ENCODE data around the gene NTM.

Gene NTM

DNA sequence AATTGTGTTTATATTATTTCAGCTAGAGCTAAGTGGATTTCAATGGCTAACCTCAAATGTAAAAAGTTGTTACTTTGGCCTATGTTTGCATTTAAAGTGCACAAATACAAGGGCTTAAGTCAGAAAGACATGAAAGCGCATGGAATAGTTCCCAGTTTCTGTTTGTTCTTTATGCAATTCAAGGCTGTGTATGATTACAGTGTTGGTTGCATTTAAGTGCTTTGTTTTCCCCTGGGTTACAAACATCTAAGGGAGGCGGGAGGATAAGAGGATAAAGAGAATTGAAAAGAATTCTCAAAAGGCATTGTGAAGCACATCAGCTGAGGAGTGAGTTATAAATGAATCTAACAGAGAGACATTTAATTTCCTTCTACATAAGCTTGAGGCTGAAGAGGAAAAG, 453.4 kb downstream of the NTM start:
- no peak for DNase-seq (ENCODE audit: low spot score)

DNA sequence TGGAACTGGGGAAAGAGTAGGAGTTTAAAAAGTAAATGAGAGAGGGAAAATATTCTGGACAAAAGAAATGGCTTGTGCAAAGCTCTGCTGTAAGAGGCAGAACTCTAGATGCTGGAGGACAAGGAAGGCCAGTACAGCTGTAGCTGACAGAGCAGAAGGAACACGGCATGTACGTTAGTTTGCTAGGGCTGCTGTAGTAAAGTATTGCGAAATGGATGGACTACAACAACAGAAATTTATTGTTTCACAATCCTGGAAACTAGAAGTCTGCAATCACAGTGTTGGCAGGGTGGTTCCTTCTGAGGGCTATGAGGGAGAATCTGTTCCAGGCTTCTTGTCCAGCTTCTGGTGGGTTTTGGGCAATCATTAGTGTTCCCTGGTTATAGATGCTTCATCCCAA, 454.4 kb downstream of the NTM start:
- no peak for DNase-seq (ENCODE audit: low spot score)

DNA sequence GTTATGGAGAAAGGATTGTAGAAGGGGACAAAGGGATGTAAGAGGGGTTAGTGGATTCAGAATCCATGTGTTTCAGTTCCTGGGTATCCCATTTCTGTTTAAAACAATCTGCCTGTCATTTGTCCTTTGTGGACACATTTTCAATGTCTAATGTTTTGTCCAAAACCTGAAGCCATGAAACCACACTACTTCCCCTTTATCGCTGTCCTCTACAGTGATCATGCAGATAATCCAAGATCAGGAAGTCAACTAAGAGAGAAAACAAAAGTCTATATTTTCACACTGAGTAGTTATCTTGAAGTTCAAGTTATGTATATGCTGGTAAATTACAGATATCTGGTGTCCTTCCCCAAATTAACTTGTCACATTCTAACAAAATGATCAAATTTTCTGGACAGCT, 457.0 kb downstream of the NTM start:
- DNase-seq (ENCODE audit: low spot score), result no peak

DNA sequence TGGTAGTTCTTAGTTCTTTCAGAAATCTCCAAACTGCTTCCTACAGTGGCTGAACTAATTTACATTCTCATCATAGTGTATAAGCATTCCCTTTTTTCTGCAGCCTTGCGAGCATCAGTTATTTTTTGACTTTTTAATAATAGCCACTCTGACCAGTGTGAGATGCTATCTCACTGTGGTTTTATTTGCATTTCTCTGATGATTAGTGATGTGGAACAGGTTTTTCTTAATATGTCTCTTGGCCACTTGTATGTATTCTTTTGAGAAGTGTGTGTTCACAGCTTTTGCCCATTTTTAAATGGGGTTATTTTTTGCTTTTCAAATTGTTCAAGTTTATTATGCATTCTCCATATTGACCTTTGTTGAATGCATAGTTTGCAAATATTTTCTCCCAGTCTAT, 459.3 kb downstream of the NTM start:
- DNase-seq (ENCODE audit: low spot score), result no peak

DNA sequence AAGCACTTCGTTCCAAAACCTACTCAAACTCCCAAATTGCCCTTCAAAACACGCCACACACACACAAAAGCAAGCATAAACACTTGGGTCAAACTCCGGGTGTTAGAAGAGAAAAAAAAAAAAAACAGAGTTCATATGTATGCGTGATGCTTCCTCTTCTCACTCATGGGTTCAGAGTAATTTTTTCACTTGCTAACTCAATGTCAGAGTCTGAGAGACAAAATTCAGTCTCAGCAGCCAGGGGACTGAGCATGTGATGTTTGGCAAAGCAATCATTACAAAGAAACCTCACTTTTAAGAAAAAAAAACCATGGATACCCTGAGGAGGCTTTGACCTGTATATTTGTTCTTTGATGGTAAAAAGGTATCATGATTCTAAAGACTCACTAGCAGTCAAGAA, 461.7 kb downstream of the NTM start:
- no peak for DNase-seq (ENCODE audit: low spot score)

DNA sequence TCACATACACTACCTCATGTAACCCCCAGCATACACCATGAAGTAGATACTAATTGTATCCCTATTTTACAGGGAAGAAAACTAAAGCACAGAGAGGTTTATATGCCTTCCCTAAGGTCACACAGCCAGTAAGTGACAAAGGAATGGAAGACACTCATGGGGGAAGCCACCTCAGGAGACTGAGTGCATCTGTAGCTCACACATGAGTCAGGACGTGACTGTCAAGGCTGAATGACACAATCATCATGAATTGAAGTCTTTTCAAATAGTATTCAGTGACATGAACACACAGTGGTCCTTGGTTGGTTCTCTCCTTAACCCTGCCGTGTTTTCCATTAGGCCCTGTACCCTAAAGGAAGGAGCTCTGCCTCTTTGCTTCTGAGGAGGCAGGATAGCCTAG, 463.0 kb downstream of the NTM start:
- no peak for DNase-seq (ENCODE audit: low spot score)

DNA sequence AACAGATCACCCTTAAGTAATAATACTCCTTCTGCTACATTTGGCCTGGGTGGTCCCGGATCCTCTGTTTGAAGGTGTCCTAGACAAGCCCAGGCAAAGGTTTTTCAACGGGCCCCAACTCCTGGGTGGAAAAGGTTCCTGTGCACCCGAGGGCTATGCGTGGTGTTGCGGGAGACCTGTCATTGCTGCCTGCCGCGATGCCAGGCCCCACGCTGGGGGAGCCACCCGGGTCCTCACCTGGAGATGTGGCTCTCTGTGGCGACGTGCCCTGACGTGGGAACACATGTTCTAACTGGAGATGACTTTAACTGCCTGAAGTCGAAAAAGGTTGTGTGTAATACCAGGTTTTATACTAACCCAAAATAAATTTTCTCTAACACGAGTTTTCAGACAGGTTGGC, 467.1 kb downstream of the NTM start:
- no peak for DNase-seq (ENCODE audit: low spot score)

DNA sequence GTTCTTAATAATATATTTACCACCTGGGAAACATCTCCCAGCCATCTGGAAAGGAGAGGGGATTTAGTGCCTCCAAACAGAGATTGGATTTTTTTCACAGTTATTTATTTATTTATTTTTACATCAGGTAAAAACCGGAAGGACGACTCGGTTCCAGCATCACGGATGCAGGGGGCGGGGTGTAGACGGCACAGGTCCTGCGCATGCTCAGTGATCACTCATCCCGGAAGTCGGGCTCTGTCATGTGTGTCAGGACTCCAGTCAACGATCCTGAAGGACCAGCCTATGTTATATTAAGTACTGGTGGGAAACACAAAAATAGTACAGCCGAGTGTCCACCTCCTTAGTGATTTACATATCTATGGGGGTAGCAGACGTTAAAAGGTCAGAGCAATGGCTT, 467.6 kb downstream of the NTM start:
- no peak for DNase-seq (ENCODE audit: low spot score)

DNA sequence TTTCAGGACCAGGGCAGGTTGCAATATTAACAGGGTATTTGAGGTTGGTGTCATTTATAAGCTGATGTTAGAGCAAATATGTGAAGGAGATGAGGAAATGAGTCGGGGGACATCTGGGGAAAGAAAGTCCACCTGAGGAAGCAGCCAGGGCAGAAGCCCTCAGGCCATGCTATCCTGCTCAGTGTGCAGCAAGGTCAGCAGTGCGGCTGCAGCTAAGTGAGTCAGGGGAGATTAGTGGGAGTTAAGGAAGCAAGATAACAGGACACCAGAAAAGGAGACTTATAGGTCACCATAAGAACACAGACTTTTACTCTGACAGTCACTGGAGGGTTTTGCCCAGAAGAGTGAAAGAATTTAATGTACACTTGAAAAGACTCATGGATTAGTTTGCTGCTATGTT, 468.9 kb downstream of the NTM start:
- no peak for DNase-seq (ENCODE audit: low spot score)

DNA sequence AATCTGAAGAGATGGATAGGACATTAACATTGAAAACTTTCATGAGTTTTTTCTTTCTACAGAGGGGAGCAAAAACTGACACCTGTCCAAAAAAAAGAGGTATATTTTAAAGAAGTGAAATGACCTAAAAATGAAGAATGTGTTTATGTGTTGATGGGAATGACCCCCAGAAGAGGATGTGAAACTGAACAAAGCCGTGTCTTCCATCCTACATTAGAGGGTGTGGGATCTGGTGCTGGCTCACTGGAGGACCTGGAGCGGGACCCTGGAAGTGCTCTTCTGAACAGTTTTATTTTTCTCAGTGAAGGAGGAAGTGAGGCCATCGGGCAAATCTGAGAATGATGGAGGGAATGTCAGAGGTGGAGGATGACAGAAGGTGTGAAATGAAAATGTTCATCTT, 470.1 kb downstream of the NTM start:
- DNase-seq (ENCODE audit: low spot score), result no peak

DNA sequence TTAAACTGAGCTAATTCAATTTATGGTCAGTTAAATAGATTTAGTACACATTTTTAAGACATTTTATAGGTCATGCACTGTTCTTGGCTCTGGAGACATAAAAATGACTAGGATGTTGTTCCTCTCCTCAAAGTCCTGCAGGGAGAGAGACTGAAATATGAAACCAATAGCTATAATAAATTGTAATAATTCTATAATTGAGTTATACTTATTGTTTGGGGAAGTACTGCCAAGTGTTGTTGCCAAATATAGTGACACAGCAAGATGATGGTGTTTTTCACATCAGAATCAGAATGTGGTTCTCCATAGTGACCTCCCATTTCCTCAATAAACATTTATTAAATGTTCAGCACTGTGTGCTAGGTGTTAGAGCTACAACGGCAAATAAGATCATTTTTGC, 470.6 kb downstream of the NTM start:
- DNase-seq (ENCODE audit: low spot score), result no peak

DNA sequence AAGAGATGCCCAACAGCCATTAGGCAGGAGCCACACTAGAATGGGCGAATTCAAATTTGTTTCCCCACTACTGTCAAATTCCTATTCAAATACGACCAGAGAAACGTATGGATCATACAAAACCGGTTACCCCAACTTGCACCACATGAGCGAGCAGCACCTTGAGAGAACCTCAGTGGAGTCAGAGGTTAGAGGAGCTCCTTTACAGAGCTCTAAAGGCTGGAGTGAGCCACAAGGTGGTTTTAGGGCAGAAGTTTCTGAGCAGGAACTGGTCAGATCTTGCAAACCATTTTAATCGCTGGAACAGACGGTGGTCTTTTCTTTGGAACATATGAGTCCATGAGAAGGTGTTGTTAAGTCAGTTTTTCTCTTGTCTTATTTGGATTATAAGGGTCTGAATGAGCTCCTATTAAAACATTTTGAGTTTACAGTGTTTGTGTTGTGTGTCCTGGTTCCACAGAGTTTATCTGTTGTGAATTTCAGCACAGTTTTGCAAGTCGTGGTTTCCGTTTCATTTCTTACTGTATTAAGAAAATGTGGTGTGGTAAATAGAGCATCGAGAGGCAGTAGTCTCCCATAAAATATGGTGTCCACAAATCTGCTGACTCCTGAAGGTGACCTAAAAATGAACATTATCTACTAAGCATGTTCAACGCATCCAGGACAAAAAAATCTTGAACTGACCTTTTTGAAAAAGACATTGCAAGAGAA, 471.7 kb downstream of the NTM start:
- DNase-seq (ENCODE audit: low spot score), result no peak

DNA sequence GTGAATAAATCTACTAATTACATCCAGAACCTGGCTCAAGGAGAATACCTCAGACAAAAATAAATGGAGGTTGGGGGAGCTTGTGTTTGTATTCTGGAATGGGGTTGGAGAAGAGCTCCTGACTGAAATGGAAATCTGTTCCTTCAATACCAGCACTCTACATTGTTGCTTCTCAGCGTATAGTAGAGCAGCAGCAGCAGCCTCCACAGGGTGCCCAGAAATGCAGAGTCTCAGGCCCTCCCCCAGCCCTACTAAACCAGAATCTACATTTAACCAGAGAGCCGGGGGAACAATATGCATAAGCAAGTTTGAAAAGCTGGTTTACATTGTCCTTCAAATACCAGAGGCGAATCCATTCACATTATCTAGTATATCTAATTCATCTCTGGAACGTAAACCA, 474.8 kb downstream of the NTM start:
- DNase-seq (ENCODE audit: low spot score), result peak; percentile 52

DNA sequence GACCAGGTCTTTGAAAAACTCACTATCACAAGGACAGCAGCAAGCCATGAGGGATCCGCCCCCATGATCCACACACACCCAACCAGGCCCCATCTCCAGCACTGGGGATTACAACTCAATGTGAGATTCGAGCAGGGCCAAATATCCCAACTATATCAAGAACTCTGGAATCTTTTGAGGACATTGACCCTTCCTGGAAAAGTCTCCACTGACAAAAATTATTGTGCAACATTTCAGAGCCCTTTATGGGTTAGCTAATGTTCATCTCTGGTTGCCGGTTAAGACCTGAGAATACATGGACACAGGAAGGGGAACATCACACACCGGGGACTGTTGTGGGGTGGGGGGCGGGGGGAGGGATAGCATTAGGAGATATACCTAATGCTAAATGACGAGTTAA, 479.1 kb downstream of the NTM start:
- DNase-seq (ENCODE audit: low spot score), result no peak

DNA sequence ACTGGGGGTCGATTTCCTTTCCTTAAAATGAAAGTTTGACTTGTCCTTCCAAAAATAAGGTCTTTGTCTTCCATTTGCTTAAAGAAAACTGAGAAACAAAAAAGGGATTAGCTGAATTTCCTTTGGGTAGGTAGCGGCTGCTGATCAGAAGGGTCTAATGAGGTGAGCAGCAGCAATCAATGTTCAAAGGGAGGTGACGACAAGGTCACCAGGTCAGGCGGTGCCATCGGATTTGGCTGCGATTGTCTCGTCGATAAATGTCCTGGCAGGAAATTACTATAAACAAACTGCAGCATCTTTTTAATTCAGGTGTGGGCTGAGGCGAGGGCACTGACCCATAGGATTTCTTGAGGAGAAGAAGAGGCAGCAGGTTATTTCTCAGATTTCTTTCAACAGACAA, 480.1 kb downstream of the NTM start:
- DNase-seq (ENCODE audit: low spot score), result no peak

DNA sequence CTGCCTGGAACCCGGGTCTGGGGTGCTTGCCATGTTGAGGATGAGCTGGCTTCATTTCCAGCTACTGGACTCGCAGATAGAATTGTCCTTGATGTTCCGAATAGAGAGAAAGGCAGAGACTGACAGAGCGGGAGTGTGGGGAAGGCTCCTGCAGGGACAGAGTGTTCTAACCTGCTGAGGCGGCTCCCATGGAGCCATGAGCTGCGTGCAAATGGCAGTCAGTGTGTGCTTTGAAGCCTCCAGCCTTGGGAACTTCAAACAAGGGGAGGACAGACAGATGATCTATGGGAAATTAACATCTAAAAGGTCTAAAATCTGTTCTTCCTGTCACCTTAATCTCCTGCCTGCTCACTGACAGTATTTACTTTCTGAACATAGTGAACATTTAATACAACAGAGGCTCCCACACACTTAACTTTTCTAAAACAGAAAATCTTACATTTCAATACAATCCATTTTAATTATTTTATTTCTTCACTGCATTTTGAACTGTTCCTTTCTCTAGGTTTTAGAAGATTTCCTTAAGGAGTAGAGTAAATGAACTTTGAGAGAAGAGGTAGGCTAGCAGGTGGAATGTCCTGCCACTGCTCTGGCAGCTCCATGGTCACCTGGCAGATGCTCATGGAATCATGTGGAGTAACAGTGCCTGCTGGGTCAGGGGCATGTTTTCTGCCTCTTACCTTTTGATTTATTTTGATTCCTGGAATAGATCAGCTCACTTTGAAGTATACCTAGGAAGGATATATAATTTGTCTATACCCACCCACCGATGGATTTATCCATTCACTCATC, 481.7 kb downstream of the NTM start:
- peak; percentile 26 for DNase-seq (ENCODE audit: low spot score)

DNA sequence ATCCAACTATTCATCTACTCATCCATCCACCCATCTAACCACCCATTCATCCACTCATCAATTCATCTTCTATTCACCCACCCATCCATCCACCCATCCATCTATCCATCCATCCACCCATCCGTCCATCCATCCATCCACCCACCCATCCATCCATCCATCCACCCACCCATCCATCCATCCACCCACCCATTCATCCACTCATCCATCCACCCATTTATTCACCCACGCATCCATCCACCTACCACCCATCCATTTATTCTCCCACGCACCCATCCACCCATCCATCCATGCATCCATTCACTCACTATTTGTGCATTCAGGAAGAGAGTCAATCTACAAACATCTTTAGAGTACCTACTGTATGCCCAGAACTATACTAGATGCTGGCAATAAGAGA, 482.3 kb downstream of the NTM start:
- no peak for DNase-seq (ENCODE audit: low spot score)

DNA sequence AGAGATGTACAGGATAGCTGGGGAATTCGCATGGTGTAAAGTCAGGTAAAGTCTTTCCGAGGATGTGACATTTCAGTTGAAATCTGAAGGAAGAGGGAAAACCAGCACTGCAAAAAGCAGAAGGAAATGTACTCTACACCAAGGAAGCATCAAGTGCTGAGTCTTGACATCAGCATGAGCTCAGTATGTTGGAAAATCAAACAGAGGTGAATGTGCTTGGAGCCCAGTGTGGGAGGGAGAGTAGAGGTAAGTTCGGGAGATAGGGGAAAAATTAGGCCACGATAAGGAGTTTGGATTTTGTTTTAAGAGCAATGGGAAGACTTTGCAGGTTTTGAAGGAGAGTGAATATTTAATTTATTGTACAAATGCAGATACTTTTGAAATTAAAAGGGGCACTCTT, 484.0 kb downstream of the NTM start:
- DNase-seq (ENCODE audit: low spot score), result no peak

DNA sequence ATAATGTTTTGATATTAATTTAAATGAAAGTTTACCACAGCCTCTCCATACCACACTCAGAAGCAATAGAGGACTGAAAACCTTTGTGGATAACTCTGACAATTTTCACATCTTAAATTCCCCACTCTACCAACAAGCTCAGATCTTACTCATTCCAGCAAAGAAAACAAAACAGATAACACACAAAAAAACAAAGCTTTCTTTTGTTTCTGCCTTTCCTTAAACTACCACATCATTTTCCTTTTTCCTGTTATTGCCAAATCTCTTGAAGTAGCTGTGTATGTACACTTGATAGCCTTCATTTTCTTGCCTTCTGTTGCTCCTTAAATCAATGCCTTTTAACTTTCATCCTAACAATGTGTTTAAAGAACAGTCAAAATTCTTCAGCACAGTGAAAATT, 484.9 kb downstream of the NTM start:
- DNase-seq (ENCODE audit: low spot score), result no peak

DNA sequence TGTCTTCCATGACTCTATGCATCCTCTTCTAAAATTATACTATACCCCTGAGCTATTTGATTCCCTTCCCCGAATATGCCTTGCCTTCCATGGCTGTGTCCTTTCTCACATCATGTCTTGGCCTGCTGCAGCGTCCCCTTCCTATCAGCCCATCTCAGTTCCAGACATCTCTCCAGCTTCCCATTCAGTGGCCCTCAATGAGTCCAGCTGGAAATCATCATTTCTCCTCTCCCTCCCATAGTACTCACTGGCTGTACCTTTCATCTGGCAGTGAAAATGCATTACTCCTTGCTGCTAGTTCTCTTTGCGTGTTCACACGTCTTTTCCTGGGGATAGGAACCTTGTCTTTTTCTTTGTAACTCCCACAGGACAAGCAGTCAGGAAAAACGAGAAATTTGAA, 486.8 kb downstream of the NTM start:
- no peak for DNase-seq (ENCODE audit: low spot score)

DNA sequence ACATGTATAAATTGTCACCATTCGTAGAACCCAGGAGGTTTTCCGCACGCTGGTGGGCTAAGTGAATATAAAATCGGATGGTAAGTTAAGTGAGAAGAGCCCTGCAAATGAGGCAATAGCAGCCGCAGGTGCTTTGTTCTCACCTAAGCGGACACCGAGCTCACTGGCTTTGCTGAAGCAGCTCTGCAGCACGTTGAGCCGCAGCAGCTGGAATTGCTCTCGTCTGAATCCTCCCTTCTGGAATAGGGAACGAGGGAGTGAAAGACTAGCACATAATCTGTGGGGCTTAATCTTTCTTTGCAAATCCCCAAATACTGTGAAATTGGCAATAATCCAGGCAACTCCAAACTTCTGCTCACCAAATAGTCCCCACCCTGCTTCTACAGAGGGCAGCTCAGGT, 488.1 kb downstream of the NTM start:
- no peak for DNase-seq (ENCODE audit: low spot score)

DNA sequence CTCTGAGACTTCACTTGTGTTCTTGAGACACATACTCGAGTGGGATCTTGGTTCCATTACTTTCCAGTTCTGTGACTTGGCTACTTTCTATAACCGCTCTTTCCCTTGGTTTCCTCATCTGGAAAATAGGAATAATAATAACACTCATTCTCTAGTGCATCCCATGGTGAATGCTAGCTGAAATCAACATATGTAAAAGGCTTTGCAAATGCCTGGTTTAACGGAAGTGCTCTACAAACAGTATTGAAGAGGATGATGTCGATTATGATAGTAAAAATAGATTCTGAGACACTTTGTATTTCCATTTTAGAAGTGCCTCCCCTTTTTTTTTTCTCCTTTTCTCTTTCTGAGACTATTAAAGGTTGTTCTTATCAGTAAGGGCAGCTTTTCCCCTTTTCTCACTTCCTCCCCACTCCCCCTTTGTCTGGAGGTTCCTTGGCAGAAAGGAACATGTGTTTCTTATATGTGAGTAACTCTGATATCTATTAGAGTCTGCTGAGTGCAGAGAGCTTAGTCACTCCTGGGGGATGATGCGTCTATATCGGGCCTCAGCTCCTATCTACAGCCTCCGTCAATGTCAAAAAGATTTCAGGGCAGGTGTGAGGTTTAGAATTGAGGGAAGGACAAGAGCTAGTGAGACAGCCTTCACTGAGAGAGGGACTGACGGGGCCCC, 489.3 kb downstream of the NTM start:
- no peak for DNase-seq (ENCODE audit: low spot score)

DNA sequence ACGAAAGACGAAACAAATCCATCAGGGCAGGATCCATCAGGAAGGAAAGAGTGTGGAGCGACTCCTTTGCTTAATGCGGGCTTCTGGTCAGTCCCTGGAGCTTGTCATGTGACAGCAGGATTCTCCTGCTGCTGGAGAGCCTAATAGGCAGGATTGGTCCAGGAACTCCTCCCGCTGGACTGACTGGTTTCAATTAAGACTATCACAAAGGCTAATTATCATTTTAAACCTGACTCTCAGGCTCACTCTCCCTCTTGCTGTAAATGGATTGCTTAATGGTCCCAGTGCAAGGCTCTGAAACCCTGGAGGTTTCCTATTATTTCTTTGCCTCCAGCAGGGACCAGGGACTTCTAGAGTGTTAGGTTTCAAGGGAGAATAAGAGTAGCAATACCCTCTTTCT, 493.8 kb downstream of the NTM start:
- no peak for DNase-seq (ENCODE audit: low spot score)

Data from iPS-NIHi11 (cell line).